H9 (cell line): Measurements from ENCODE around the gene KICS2. TPM values are rescaled to one million over a fixed set of nuclear protein-coding genes. Genes with fewer than 3 reads are reported as not detected.

Experiments used
- DNase-seq: peaks from one replicate; pipeline ENCODE4 v3.0.0-alpha.2; 2017
- H2AFZ ChIP-seq: one replicate; pipeline ENCODE4 v1.6.1; 2013; ENCODE audit warnings: mild to moderate bottlenecking, low read length, control low read depth, moderate library complexity
- H2AK5ac ChIP-seq: 2 replicates; pipeline ENCODE4 v1.6.1; 2013; ENCODE audit warnings: low read length, control low read depth, mixed read lengths; ENCODE audit not compliant: insufficient read length
- H2BK120ac ChIP-seq: one replicate; pipeline ENCODE4 v1.6.1; 2013; ENCODE audit warnings: low read depth, mild to moderate bottlenecking, low read length, control low read depth, inconsistent platforms; ENCODE audit not compliant: poor library complexity, severe bottlenecking
- H2BK12ac ChIP-seq: 2 replicates; pipeline ENCODE4 v1.6.1; 2013; ENCODE audit warnings: low read length, control low read depth, mixed read lengths, low read depth; ENCODE audit not compliant: insufficient read length
- H2BK15ac ChIP-seq: 2 replicates; pipeline ENCODE4 v1.6.1; 2013; ENCODE audit warnings: low read depth, low read length, control low read depth
- H2BK20ac ChIP-seq: one replicate; pipeline ENCODE4 v1.6.1; 2013; ENCODE audit warnings: low read depth, mild to moderate bottlenecking, low read length, control low read depth, inconsistent platforms; ENCODE audit not compliant: poor library complexity, severe bottlenecking
- H2BK5ac ChIP-seq: 2 replicates; pipeline ENCODE4 v1.6.1; 2013; ENCODE audit warnings: low read length, control low read depth, mixed read lengths; ENCODE audit not compliant: insufficient read length
- H3K14ac ChIP-seq: 2 replicates; pipeline ENCODE4 v1.6.1; 2013; ENCODE audit warnings: low read length, control low read depth; ENCODE audit not compliant: insufficient read depth
- H3K18ac ChIP-seq: 2 replicates; pipeline ENCODE4 v1.6.1; 2013; ENCODE audit warnings: low read depth, mild to moderate bottlenecking, mixed read lengths, low read length, control low read depth; ENCODE audit not compliant: insufficient read length
- H3K23ac ChIP-seq: 2 replicates; pipeline ENCODE4 v1.6.1; 2013; ENCODE audit warnings: low read length, control low read depth, mixed read lengths, low read depth; ENCODE audit not compliant: insufficient read length
- H3K23me2 ChIP-seq: 2 replicates; pipeline ENCODE4 v1.6.1; 2013; ENCODE audit warnings: low read depth, mild to moderate bottlenecking, mixed read lengths, low read length, control low read depth; ENCODE audit not compliant: insufficient read length, poor library complexity, severe bottlenecking
- H3K27ac ChIP-seq: 2 replicates; pipeline ENCODE4 v1.5.1; 2013; ENCODE audit warnings: low read length, control low read depth, mixed read lengths, low read depth; ENCODE audit not compliant: insufficient read length
- H3K27me3 ChIP-seq: 2 replicates; pipeline ENCODE4 v1.6.1; 2013; ENCODE audit warnings: low read length, control low read depth, inconsistent platforms; ENCODE audit not compliant: insufficient read depth
- H3K4ac ChIP-seq: 2 replicates; pipeline ENCODE4 v1.6.1; 2013; ENCODE audit warnings: low read depth, mild to moderate bottlenecking, control low read depth, inconsistent platforms, low read length, moderate library complexity
- H3K4me1 ChIP-seq: 2 replicates; pipeline ENCODE4 v1.6.1; 2013; ENCODE audit warnings: low read length, control low read depth, inconsistent platforms; ENCODE audit not compliant: insufficient read depth
- H3K4me2 ChIP-seq: 2 replicates; pipeline ENCODE4 v1.6.1; 2013; ENCODE audit warnings: low read length, control low read depth, mixed read lengths; ENCODE audit not compliant: insufficient read length, insufficient read depth
- H3K56ac ChIP-seq: 2 replicates; pipeline ENCODE4 v1.6.1; 2013; ENCODE audit warnings: low read depth, mild to moderate bottlenecking, mixed read lengths, low read length, control low read depth; ENCODE audit not compliant: insufficient read length
- H3K79me1 ChIP-seq: 2 replicates; pipeline ENCODE4 v1.6.1; 2013; ENCODE audit warnings: low read depth, mild to moderate bottlenecking, moderate library complexity, low read length, control low read depth, inconsistent platforms; ENCODE audit not compliant: insufficient read depth, poor library complexity, severe bottlenecking
- H3K79me2 ChIP-seq: 2 replicates; pipeline ENCODE4 v1.6.1; 2013; ENCODE audit warnings: low read length, control low read depth, inconsistent platforms; ENCODE audit not compliant: insufficient read depth
- H3K9ac ChIP-seq: 2 replicates; pipeline ENCODE4 v1.6.1; 2013; ENCODE audit warnings: low read length, control low read depth, mixed read lengths; ENCODE audit not compliant: insufficient read length; ENCODE audit errors: extremely low read depth
- H3K9me3 ChIP-seq: one replicate; pipeline ENCODE4 v1.6.1; 2013; ENCODE audit warnings: low read depth, low read length, inconsistent platforms; ENCODE audit not compliant: control insufficient read depth
- H3T11ph ChIP-seq: one replicate; pipeline ENCODE4 v1.6.1; 2013; ENCODE audit warnings: mild to moderate bottlenecking, low read length, control low read depth, inconsistent platforms
- H4K20me1 ChIP-seq: one replicate; pipeline ENCODE4 v1.6.1; 2013; ENCODE audit not compliant: control insufficient read depth, insufficient read length, insufficient read depth
- H4K5ac ChIP-seq: 2 replicates; pipeline ENCODE4 v1.6.1; 2013; ENCODE audit warnings: low read depth, mild to moderate bottlenecking, mixed read lengths, low read length, control low read depth; ENCODE audit not compliant: insufficient read length
- H4K8ac ChIP-seq: replicated peaks from 2 replicates; pipeline ENCODE4 v1.6.1; 2013; ENCODE audit warnings: low read length, control low read depth, mixed read lengths, low read depth; ENCODE audit not compliant: insufficient read length
- H4K91ac ChIP-seq: 2 replicates; pipeline ENCODE4 v1.6.1; 2013; ENCODE audit warnings: low read depth, mild to moderate bottlenecking, moderate library complexity, mixed read lengths, low read length, control low read depth; ENCODE audit not compliant: insufficient read length
- H3K27ac Mint-ChIP-seq, 3 experiments: 2 replicates in 2 of 3; 3 replicates in 1 of 3; pipeline ENCODE4 v1.8.0; 2020 to 2021; ENCODE audit warnings: mixed read lengths in 3 of 3, mild to moderate bottlenecking in 1 of 3, moderate library complexity in 1 of 3
- H3K27me3 Mint-ChIP-seq: 2 replicates; pipeline ENCODE4 v1.8.0; 2021; ENCODE audit warnings: low read depth, mild to moderate bottlenecking, moderate library complexity, mixed read lengths
- H3K36me3 Mint-ChIP-seq, 3 experiments: 2 replicates in 2 of 3; 3 replicates in 1 of 3; pipeline ENCODE4 v1.8.0; 2020 to 2021; ENCODE audit warnings: low read depth in 3 of 3, mixed read lengths in 3 of 3; ENCODE audit not compliant: insufficient read depth in 1 of 3
- H3K4me1 Mint-ChIP-seq, 2 experiments: 2 replicates each; pipeline ENCODE4 v1.8.0; 2020; ENCODE audit warnings: mixed read lengths in 2 of 2
- H3K4me3 Mint-ChIP-seq, 2 experiments: 2 replicates in 1 of 2; 3 replicates in 1 of 2; pipeline ENCODE4 v1.8.0; 2020 to 2021; ENCODE audit warnings: mild to moderate bottlenecking in 2 of 2, mixed read lengths in 2 of 2, moderate library complexity in 1 of 2
- H3K9me3 Mint-ChIP-seq, 2 experiments: 2 replicates in 1 of 2; 3 replicates in 1 of 2; pipeline ENCODE4 v1.8.0; 2020; ENCODE audit warnings: mild to moderate bottlenecking in 2 of 2, mixed read lengths in 2 of 2, moderate library complexity in 1 of 2
- WGBS: extraction: QIAGEN DNeasy Blood & Tissue Kit; methylation state at CpG from one replicate; pipeline ENCODE4 v1.1.7; 2013; ENCODE audit warnings: missing lambda C conversion rate, low lambda C conversion rate, mixed read lengths; ENCODE audit not compliant: insufficient read length; ENCODE audit errors: extremely low coverage; 5-methylcytosine and 5-hydroxymethylcytosine counted together
- total RNA-seq: library from RNA; stranded (reverse); gene quantifications from 2 replicates; pipeline ENCODE4 v1.2.1, GENCODE V29; 2021
- TF ChIP-seq, protein P1 (sequence below): fragments of 200-600 bp; sonication (generic); conservative IDR thresholded peaks from 3 replicates; pipeline ENCODE4 v1.8.0; 2021; ENCODE audit warnings: antibody characterized with exemption, mild to moderate bottlenecking

The KICS2 gene
- total RNA-seq, 1 experiment from 2014 or later, result 7.3 TPM

DNA sequence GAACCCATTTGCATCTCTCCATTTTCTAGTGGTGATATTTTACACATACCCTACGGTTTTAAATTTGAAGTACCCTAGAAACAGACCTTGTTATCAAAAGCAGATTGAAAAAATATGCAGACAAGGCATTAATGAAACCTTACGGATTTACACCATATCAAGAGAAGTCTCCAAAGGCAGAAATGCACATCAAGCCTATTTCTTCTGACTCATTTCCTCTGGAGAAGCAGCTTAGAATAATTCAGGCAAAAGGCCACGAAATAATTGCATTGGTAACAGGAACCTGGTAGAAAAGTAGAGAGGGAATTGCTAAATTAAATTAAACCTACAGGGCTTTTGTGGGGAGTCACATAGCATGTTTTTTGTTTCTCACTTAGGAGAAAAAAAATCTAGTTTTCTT is 34.7 kb downstream of the KICS2 start:
- H3K27ac Mint-ChIP-seq, result no peak overlapping the region; a peak in 1 of 7 replicates
- no peak overlapping the region for H3K9ac ChIP-seq

More for the DNA sequence above, 34.7 kb downstream of the KICS2 start:
- Histone ChIP-seq H4K8ac (no peak overlapping the region), H3K14ac (no peak overlapping the region), H3K27me3 (no peaks in the 10 kb centered on the region), H3K23ac (no peak overlapping the region), H3K9me3 (no peaks in the 10 kb centered on the region), H2BK5ac (no peak overlapping the region), H4K5ac (no peak overlapping the region), H2BK120ac (no peak overlapping the region), H3K4me1 (no peaks in the 10 kb centered on the region), H3K4ac (no peak overlapping the region), H2AK5ac (no peak overlapping the region), H3K27ac (no peak overlapping the region), H3K79me2 (no peaks in the 10 kb centered on the region), H2BK20ac (no peak overlapping the region), H2BK15ac (no peak overlapping the region), H3K23me2 (no peaks in the 10 kb centered on the region), H4K91ac (no peak overlapping the region), H4K20me1 (no peaks in the 10 kb centered on the region), H3K4me2 (no peak overlapping the region), H3K18ac (no peak overlapping the region), H3K56ac (no peak overlapping the region), H2AFZ (no peak overlapping the region), H2BK12ac (no peak overlapping the region), H3K79me1 (no peaks in the 10 kb centered on the region), H3T11ph (no peak overlapping the region)
- no peak for DNase-seq
- Mint-ChIP-seq H3K27me3 (no peaks in the 10 kb centered on the region), H3K4me3 (no peak overlapping the region), H3K36me3 (peaks cover 0 to 1% (median 0%) of the 10 kb centered on the region in 3 experiments; a peak in 2 of 7 replicates), H3K4me1 (no peaks in the 10 kb centered on the region), H3K9me3 (no peaks in the 10 kb centered on the region)
- TF ChIP-seq, protein P1, sequence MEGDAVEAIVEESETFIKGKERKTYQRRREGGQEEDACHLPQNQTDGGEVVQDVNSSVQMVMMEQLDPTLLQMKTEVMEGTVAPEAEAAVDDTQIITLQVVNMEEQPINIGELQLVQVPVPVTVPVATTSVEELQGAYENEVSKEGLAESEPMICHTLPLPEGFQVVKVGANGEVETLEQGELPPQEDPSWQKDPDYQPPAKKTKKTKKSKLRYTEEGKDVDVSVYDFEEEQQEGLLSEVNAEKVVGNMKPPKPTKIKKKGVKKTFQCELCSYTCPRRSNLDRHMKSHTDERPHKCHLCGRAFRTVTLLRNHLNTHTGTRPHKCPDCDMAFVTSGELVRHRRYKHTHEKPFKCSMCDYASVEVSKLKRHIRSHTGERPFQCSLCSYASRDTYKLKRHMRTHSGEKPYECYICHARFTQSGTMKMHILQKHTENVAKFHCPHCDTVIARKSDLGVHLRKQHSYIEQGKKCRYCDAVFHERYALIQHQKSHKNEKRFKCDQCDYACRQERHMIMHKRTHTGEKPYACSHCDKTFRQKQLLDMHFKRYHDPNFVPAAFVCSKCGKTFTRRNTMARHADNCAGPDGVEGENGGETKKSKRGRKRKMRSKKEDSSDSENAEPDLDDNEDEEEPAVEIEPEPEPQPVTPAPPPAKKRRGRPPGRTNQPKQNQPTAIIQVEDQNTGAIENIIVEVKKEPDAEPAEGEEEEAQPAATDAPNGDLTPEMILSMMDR, result no peak
- WGBS, result no CpG with 5 or more reads among the region's 3 CpGs
